Sciatic nerve (tissue), 2 donors: ENCODE measurements around the gene OXCT1. TPM values are rescaled to one million over a fixed set of nuclear protein-coding genes. Genes with fewer than 3 reads are reported as not detected.

Source experiments
- ATAC-seq: fragments of 200-7000 bp; cut with Tn5 transposase; one replicate; pipeline ENCODE4 v1.9.1; 2020; ENCODE audit warnings: mild to moderate bottlenecking, moderate library complexity
- DNase-seq: peaks from one replicate; pipeline ENCODE4 v3.0.0-alpha.2; 2020; ENCODE audit warnings: low spot score
- intact Hi-C: fragments of 100-400 bp; cut with DNase I; formaldehyde crosslinking; loops from one replicate; pipeline ENCODE4 v1.14.2; 2022
- total RNA-seq: library from RNA; stranded (reverse); fragmentation: NEBNext Ultra II Directional; extraction: Animal tissue kit (Norgen Biotek cat#: 25700); gene quantifications from one replicate; pipeline ENCODE4 v1.2.1, GENCODE V29; 2021
- donor health status: DM: no; HTN: no; CAD: no.
- donor health status: DM: no; HTN: no; CAD: no.

OXCT1 gene
- total RNA-seq, 1 donor from 2014 or later: 29.2 TPM

DNA sequence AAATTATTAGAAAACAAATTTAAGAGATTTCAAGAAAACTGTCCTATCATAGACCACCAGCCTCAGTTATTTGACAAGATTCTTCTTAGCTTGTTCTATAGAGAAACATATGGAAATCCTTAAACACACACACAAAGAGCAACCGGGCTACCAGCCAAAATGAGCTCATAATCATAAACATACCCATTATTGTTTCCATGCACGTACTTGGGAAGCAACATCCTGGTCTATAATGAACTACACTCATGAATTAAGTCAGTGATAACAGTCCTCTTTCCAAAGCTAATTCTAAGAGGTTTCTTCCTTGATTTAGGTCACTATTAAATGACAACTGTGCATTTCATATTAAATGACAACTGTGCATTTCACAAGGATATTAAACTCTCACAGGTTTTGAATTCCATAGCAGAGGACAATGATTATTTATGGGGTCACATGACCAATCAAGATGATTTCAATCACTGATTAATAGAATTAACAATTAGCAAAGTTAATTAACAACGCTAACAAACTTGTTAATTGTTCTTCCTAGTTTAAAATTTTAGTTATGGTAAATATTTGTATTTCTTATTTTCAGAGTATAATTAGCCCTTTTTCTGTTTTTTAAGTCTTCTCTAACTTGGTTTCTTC is 77.0 kb downstream of the OXCT1 start:
- DNase-seq (no peak), ATAC-seq (no peak)
- intact Hi-C loops: no loop called here

DNA sequence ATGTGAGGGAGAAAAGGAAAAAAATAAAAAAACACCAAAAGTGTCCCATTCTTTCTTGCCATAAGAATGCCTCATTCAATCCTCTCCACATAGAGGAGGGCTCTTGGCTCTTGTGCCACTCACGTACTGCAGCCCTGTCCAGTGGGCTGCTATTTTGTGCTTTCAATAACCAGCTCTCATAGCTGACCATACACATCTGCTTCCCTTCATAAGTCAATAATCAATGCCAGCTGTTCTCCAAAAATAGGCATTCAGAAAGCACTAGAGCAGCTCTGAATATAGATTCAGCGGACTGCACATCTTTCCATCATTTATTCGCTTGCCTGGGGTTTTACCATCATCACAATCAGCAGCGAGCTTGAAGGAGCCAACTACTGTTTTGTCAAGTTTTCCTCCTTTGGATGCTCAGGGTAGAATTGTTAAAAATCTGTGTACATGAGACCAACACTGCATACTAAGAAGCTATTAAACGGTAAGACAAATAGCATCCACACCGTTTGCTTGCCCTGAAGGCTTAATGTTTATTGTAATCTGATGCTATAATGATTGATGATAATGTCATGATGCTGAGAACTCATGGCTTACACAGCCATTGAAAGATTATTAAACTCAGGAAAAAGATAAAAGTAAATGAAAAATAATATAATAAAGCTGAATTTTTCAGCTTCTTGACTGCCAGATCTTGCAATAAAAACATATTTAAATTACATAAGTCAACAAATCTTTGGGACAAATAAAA is 80.0 kb downstream of the OXCT1 start:
- DNase-seq (no peak), ATAC-seq (no peak)
- intact Hi-C loops: no loop called here

DNA sequence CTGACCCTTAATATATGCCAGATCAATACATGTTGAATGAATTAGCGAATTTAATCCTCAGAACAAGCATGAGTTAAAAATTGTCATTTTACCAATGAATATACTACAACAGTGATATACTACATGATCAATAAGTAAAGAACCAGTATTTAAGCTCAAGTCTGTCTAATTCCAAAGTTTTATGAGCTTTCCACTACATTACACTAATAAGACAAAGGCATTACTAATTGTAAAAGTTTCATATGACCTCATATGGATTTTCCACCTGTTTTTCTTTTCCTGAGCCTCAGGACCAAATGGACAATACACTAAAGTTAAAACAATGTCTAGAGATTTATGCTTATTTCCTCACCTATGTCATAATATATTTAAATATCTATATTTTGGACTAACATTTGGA is 80.8 kb downstream of the OXCT1 start:
- no peak for ATAC-seq
- intact Hi-C loops: no loop called here
- DNase-seq: no peak

DNA sequence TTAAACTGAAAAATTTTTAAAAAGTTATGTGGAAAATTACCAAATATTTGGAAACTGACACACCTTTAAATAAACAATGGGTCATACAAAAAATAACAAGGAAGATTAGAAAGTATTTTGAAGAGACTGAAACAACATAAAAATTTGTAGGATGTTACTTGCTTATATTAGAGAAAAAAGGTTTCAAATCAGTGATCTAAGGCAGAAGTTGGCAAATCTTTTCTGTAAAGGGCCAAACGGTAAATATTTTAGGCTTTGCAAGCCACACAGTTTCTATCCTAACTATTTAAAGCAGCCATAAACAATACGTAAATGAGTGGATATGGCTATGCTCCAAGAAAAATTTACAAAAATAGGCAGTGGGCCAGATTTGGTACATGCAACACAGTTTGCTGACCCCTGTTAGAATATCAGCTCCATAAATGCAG is 81.3 kb downstream of the OXCT1 start:
- intact Hi-C loops: no loop called here
- no peak for ATAC-seq
- DNase-seq: no peak

DNA sequence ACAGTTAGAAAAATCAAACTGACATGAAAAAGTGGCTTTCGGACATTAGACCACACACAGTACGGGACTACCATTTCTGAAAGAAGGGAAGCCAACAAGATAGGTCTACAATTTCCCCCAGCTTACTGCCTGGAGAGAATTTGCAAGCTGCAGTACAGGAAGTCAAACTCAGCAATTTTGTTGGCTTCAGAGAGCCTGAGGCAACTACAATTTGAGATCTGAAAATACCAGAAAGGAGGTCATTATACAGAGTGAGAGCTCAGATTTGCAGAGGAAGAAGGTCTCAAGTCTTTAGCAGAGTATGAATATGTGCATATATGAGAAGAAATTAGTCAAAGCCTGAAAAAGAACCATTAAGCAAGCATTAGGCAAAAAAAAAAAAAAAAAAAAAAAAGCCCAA is 83.0 kb downstream of the OXCT1 start:
- ATAC-seq (no peak), DNase-seq (no peak)
- intact Hi-C loops: no loop called here

DNA sequence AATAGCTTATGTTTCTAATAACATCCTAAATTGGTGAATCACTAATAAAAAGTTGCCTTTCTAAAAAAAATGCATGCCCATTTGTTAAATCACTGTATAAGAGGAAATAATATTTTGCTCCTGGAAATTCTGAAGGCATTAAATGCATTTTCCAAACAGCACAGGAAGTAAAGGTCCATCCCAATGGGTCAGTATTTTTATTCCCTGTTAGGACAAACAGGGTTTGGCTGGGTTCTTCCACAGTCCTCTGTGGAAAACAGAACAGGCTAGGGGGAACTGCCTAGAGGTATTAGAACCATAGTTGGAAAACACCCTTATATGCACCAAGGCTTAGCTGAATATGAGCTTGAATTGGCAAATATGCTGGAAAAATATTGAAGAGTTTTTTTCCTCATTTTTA is 85.2 kb downstream of the OXCT1 start:
- no peak for DNase-seq
- no peak for ATAC-seq
- intact Hi-C loops: no loop called here

DNA sequence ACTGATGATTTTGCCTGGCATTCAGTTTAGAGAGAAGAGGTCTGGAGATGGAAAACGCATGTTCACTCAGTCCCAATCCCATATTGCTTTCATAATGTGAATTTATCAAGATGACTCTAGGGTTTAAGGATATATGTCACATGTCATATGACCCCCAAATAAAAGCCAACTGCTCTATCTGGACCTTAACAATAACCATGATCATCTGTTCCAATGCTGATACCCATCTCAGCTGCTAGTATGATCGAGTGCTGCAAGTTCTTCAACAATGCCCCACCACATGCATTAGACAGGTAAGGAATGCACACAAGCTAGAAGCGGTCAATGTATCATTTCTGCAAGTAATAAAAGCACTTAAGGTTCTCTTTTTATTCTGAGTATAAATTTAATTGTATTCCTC is 91.8 kb downstream of the OXCT1 start:
- intact Hi-C loops: no loop called here
- DNase-seq (no peak), ATAC-seq (no peak)

DNA sequence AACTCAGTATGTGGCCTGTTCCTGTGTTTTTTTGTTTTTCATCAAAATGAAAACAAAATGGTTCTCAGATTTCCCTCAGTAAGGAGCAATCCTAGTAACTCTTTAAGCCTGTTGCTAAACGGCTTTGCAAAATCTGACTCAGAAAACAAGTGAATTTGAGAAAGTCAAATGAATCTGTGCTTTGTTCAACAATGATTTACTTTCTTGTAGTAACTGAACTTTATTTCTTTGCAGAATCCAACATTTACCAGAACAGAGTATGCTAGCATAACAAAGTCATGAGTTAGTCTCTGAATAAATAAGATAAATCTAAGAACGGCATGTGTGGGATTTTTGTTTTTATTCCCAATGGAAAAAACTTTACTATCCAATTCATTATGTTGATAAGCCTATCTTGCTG is 93.8 kb downstream of the OXCT1 start:
- intact Hi-C loops: no loop called here
- no peak for ATAC-seq
- DNase-seq: no peak

DNA sequence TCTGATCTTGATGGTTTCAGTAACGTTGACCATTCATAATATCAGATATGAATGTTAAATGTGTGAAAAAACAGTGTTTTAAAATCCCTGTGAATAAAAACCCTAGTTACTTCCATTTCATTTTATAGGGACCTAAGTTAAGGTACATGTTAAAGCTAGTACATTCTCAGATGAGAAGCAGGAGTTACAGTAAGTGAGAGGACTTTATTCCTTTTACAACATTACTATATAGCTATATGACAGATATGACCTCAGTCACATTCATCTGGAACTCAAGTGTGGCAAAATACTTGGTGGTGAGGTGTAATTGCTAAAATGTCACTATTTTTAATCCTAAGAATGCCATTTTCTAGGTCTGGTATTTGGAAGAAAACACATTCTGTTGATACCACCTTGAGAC is 96.4 kb downstream of the OXCT1 start:
- DNase-seq (no peak), ATAC-seq (no peak)
- intact Hi-C loops: no loop called here

DNA sequence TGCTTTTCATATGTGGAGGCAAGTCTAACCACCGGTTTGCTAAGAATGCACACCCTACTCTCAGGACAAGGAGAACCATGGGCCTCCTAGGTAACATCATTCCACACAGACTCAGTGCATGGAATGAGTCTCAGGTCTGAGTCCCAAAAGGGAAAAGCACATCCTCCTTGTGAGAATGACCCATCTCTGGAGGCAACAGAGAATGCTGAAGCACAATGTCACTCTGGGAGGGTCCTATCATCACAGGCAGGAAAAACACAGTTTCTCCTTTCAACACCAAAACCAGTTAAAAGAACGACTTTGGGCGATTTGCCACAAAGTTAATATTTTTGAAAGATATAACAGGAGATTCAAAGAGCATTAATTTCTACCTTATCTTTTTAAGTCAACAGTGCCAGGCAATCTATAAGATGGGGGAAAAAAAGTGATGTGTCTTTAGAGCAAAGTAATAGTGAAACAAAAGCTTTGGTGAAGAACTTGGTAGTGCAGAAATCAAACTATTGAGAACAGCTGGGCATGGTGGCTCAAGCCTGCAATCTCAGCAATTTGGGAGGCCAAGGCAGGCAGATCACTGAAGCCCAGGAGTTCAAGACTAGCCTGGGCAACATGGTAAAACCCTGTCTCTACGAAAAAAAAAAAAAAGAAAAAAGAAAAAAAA is 97.3 kb downstream of the OXCT1 start:
- intact Hi-C loops: no loop called here
- DNase-seq (no peak), ATAC-seq (no peak)

DNA sequence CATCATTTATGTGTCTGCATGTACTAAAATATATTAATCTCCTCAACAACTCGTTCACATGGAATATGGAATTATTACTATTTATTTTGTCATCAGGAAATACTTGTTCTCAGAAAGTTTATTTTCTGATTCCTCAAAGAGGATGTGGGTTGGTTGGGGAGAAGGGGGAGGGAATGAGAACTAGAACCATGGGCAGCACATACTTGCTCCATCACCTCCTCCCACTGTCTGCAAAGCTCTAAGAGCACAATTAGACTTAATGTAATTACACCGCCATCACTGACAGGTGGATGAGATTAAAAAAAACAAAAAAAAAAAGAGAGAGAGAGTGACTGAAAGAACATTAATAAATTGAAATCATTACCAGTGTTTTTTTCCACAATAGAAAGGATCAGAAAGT is 98.2 kb downstream of the OXCT1 start:
- ATAC-seq: no peak
- intact Hi-C loops: no loop called here
- no peak for DNase-seq

DNA sequence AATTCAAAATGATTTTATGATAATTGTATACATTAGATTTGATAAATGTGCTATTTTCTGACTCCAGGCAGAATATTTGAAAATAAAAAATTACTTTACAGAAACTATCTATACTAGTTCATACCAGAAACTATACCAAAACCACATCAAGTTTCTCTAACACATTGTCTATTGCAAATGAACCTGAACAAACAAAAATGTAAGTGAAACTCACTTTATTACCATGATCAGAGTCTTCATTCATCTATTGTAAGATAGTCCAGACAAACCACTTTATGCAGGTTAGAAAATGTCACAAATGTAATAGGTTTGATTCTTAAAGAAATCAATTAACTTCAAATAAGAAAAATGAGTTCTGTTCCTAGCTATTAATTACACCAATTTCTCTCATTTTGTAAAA is 99.4 kb downstream of the OXCT1 start:
- intact Hi-C loops: no loop called here
- ATAC-seq (no peak), DNase-seq (no peak)

DNA sequence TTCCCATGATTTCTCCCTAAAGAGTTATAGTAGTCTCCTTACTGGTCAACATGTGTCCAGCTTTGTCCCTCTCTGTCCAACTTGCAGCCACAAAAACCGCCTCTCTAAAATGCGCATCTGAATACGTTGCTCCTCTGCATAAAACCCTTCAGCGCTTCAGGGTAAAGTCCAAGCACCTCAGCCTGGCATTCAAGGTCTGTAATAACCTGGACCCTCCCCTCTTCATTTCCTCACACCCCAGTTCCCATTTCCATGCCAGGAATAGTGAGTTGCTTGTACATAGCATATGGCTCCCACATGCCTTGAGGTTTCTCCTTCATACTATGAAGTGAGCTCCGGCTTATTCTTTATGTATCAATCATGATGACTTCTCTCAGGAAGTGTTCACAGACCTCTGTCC is 101.5 kb downstream of the OXCT1 start:
- DNase-seq (no peak), ATAC-seq (no peak)
- intact Hi-C loops: no loop called here

DNA sequence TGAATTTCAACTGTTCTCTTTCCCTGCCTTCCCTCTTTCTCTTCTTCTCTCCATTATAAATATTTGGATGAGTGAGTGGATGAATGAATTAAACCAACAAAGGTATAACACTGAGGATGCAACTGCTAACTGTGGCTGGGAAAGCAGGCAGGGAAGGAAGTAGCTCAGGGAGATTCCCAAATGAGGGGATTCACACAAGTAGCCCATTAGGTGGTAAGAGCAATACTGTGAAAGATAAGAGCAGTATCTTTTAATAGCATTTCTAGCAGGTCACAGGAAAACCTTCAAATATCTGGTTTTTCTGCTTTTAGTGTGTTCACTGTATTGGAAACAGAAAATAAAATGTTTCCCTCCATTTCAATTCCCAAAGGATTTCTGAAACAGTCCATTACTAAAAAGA is 105.6 kb downstream of the OXCT1 start:
- DNase-seq: no peak
- no peak for ATAC-seq
- intact Hi-C loops: no loop called here

DNA sequence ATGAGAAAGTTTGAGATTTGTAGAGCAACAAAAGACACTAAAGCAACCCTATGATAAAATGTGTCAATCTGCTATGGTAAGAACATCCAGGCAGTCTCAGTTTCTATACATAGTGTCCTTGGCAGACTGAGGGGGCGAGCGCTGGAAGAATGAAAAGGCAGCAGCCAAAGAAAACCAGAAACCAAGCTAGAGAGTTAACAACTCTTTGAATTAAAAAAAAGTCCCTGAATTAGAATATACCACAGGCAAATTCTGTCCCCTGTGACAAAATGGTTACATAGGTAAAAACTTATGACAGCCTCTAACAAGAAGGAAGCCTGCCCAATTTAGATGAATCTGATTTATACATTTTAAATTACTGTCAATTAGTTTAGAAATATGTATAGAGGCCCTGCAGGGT is 106.7 kb downstream of the OXCT1 start:
- DNase-seq (no peak), ATAC-seq (no peak)
- intact Hi-C loops: no loop called here

DNA sequence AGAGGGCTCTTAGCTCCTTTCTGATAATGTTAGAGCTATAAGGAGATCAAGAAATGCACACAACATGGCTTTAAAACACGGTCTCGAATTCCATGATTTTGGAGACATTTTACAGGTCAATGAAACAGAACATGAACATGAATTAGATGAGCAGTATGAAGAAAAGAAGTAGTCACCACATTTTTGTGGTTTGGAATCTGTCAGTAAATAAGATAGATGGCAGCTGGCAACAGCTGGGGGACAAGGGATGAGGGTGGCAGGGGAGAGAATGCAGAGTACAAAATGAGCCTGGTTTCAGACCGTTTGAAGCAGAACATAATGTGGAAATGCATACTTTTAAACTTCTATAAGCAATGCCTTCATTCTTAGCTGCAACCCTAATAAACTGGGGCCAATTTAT is 107.1 kb downstream of the OXCT1 start:
- no peak for DNase-seq
- intact Hi-C loops: no loop called here
- ATAC-seq: no peak

DNA sequence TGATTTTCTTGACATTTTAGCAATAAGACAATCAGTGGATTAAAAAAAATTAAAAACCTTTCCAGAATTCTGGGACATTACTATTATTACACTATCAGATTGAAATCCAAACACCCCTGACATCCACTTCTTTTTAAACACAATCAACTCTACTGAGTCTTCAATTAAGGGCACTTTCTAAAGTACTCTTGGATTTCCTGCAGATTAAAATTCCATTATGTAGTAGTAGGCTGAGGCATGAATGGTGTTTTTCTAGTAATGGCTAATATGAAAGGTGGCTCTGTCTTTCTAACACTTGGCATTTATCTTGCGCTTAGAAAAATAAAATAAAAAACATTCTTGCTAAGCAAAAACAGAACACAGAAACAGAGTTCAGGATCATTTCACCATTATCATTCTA is 107.8 kb downstream of the OXCT1 start:
- DNase-seq (no peak), ATAC-seq (peak; percentile 44)
- intact Hi-C loops: no loop called here

DNA sequence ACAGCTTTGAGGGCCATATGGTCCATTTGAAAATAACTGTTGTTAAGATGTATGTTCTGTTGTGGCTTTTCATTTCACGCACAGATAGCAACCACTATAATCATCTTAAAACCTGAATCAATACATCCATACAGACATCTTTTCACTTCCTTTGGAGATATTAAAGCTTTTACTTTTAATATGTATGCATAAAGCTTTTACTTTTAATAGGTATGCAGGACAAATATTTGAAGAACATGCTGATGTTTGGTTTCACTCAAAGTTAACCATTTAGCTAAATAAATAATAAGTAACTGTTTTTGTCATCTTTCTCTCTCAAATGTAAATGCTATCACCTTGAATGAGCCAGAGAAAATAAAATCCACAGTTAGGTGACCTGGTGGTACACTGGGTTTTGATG is 108.6 kb downstream of the OXCT1 start:
- DNase-seq (no peak), ATAC-seq (no peak)
- intact Hi-C loops: no loop called here

DNA sequence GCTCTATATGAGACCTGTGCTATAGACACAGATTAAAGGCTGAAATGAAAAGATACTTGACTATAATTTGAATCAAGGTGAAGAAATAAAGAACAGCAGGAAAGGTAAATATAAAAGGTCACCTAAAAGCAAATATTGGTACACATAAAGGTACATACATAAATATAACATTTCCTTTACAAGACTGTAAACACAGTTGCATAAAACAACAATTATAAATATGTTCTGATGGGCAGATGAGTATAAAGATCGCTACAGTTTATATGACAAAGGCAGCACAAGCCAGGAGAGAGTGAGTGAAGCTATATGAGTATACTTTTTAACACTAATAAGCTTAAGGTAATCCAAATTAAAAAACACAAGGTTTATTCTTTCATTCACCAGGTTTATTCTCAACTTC is 114.5 kb downstream of the OXCT1 start:
- intact Hi-C loops: no loop called here
- DNase-seq: no peak
- ATAC-seq: no peak

DNA sequence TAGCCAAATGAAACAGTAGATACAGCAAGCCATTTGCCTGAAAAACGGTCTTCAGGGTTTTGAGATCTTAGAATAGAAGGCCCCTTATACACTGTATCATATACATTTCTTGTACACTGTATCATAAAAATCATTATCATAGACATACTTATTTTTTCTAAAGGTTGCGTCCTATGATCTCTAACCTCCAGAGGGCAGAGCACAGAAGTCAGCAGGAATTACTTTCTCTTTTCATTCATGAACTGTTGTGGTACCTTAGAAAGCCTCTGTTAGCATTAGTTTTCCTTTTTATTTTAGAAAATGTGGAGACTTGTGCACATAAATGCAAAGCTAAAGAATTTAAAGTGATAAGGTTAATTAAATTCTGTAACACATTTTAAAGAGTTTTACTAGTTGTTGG is 115.4 kb downstream of the OXCT1 start:
- intact Hi-C loops: no loop called here
- ATAC-seq (no peak), DNase-seq (no peak)

DNA sequence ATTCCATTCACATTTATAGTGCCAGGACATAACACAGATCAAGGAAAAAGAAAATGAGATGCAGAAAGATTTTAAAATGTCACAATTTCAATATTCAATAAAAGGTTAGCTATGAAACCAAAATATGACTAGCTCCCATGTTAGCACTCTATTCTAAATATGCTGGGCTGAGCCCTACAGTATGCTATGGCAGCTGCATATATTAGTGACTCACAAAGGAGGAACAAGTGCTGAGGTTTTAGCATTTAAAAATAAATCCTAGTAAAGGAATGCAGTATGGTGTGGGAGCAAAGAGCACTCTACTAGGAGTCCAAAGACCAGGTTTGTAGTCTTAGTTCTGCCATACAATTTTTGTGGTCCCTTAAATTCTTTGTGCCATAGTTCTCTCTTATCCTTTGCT is 118.4 kb downstream of the OXCT1 start:
- ATAC-seq (no peak), DNase-seq (no peak)
- intact Hi-C loops: no loop called here
